ENCODE measurements around the gene CLDN3. TPM values are rescaled to one million over a fixed set of nuclear protein-coding genes. Genes with fewer than 3 reads are reported as not detected.
A peak's percentile ranks its signal among the peaks of the same experiment; 100 is the strongest.
"Not testable (repeated sequence)": the region's sequence is repeated elsewhere in the genome, so short reads cannot be mapped to it uniquely, and the experiment has no call there.

The CLDN3 gene
- total RNA-seq = not detected

- Mint-ChIP-seq H3K27me3 (ENCODE audit: low read depth) (peaks cover 68% of the 10 kb centered on the region), H3K27ac (no peak within 1 kb of the TSS), H3K4me3 (peak within 1 kb of the TSS; percentile 64 to 65), H3K9me3 (peaks cover 0 to 2% of the 10 kb centered on the region in 2 donors), H3K4me1 (ENCODE audit: low read depth) (peaks cover 18% of the 10 kb centered on the region), H3K36me3 (ENCODE audit: insufficient read depth in 2 of 2) (no peaks in the 10 kb centered on the region)
- DNase-seq = peak; percentile 13 to 17
- ATAC-seq (replicated peaks in 1 of 2) = peak; percentile 49 to 53
Observed at GRCh38 chr7:73770002-73770859, at the start of gene CLDN3. Gene CLDN3, minus strand, starts transcription at chr7:73770270. Its CDS starts 221 bp downstream, at chr7:73770049.

- Mint-ChIP-seq H3K27ac (no peak overlapping the region), H3K4me3 (no peak overlapping the region), H3K36me3 (ENCODE audit: insufficient read depth in 2 of 2) (no peaks in the 10 kb centered on the region), H3K4me1 (ENCODE audit: low read depth) (no peaks in the 10 kb centered on the region), H3K27me3 (ENCODE audit: low read depth) (no peaks in the 10 kb centered on the region), H3K9me3 (no peaks in the 10 kb centered on the region)
- no peak for DNase-seq
- ATAC-seq (replicated peaks in 1 of 2) = no peak
Observed at GRCh38 chr7:73817121-73817520, 47.1 kb upstream of the CLDN3 start.

- no peaks in the 10 kb centered on the region for H3K27me3 Mint-ChIP-seq (ENCODE audit: low read depth)
Observed at GRCh38 chr7:73815436-73815835, 45.4 kb upstream of the CLDN3 start.

GRCh38 chr7:73812996-73813395 is 42.9 kb upstream of the CLDN3 start:
- Mint-ChIP-seq H3K4me3 (no peak overlapping the region), H3K36me3 (ENCODE audit: insufficient read depth in 2 of 2) (no peaks in the 10 kb centered on the region), H3K27ac (no peak overlapping the region), H3K27me3 (ENCODE audit: low read depth) (no peaks in the 10 kb centered on the region), H3K9me3 (no peaks in the 10 kb centered on the region), H3K4me1 (ENCODE audit: low read depth) (no peaks in the 10 kb centered on the region)
- DNase-seq (no peak), ATAC-seq (replicated peaks in 1 of 2) (no peak)

More at GRCh38 chr7:73815436-73815835, 45.4 kb upstream of the CLDN3 start:
- no peak overlapping the region for H3K27ac Mint-ChIP-seq
- no peaks in the 10 kb centered on the region for H3K9me3 Mint-ChIP-seq
- no peak for DNase-seq
- no peak overlapping the region for H3K4me3 Mint-ChIP-seq
- no peaks in the 10 kb centered on the region for H3K36me3 Mint-ChIP-seq (ENCODE audit: insufficient read depth in 2 of 2)
- H3K4me1 Mint-ChIP-seq (ENCODE audit: low read depth) = no peaks in the 10 kb centered on the region
- ATAC-seq (replicated peaks in 1 of 2) = no peak

- Mint-ChIP-seq H3K36me3 (ENCODE audit: insufficient read depth in 2 of 2) (no peaks in the 10 kb centered on the region), H3K4me1 (ENCODE audit: low read depth) (no peaks in the 10 kb centered on the region), H3K27ac (no peak overlapping the region), H3K27me3 (ENCODE audit: low read depth) (no peaks in the 10 kb centered on the region), H3K4me3 (no peak overlapping the region), H3K9me3 (no peaks in the 10 kb centered on the region)
- ATAC-seq (replicated peaks in 1 of 2) = peak; percentile 83 to 84
- peak; percentile 61 to 67 for DNase-seq
Observed at GRCh38 chr7:73811760-73812168, 41.7 kb upstream of the CLDN3 start.

- Mint-ChIP-seq H3K4me1 (ENCODE audit: low read depth) (no peaks in the 10 kb centered on the region), H3K27ac (no peak overlapping the region), H3K27me3 (ENCODE audit: low read depth) (no peaks in the 10 kb centered on the region), H3K9me3 (no peaks in the 10 kb centered on the region), H3K4me3 (no peak overlapping the region), H3K36me3 (ENCODE audit: insufficient read depth in 2 of 2) (no peaks in the 10 kb centered on the region)
- ATAC-seq (replicated peaks in 1 of 2) (no peak), DNase-seq (no peak)
Observed at GRCh38 chr7:73810998-73811360, 40.9 kb upstream of the CLDN3 start.

GRCh38 chr7:73809467-73809951 is 39.4 kb upstream of the CLDN3 start:
- Mint-ChIP-seq H3K4me1 (ENCODE audit: low read depth) (no peaks in the 10 kb centered on the region), H3K9me3 (no peaks in the 10 kb centered on the region), H3K27me3 (ENCODE audit: low read depth) (no peaks in the 10 kb centered on the region), H3K27ac (no peak overlapping the region), H3K4me3 (no peak overlapping the region), H3K36me3 (ENCODE audit: insufficient read depth in 2 of 2) (no peaks in the 10 kb centered on the region)
- no peak for DNase-seq
- ATAC-seq (replicated peaks in 1 of 2) = no peak

GRCh38 chr7:73802459-73802858 is 32.4 kb upstream of the CLDN3 start:
- H3K27me3 Mint-ChIP-seq (ENCODE audit: low read depth) = peaks cover 6% of the 10 kb centered on the region
- ATAC-seq (replicated peaks in 1 of 2) = no peak
- H3K4me3 Mint-ChIP-seq = no peak overlapping the region
- no peaks in the 10 kb centered on the region for H3K36me3 Mint-ChIP-seq (ENCODE audit: insufficient read depth in 2 of 2)
- no peaks in the 10 kb centered on the region for H3K9me3 Mint-ChIP-seq
- H3K27ac Mint-ChIP-seq = no peak overlapping the region
- no peak for DNase-seq
- no peaks in the 10 kb centered on the region for H3K4me1 Mint-ChIP-seq (ENCODE audit: low read depth)

- Mint-ChIP-seq H3K36me3 (ENCODE audit: insufficient read depth in 2 of 2) (no peaks in the 10 kb centered on the region), H3K4me1 (ENCODE audit: low read depth) (no peaks in the 10 kb centered on the region), H3K4me3 (no peak overlapping the region), H3K27me3 (ENCODE audit: low read depth) (peaks cover 6% of the 10 kb centered on the region), H3K9me3 (no peaks in the 10 kb centered on the region), H3K27ac (no peak overlapping the region)
- ATAC-seq (replicated peaks in 1 of 2) (no peak), DNase-seq (no peak)
Observed at GRCh38 chr7:73801577-73801976, 31.5 kb upstream of the CLDN3 start.

- no peaks in the 10 kb centered on the region for H3K4me1 Mint-ChIP-seq (ENCODE audit: low read depth)
- H3K4me3 Mint-ChIP-seq = no peak overlapping the region
- no peak overlapping the region for H3K27ac Mint-ChIP-seq
- ATAC-seq (replicated peaks in 1 of 2) (no peak), DNase-seq (no peak)
- peaks cover 0 to 4% of the 10 kb centered on the region in 2 donors for H3K9me3 Mint-ChIP-seq
- peaks cover 6% of the 10 kb centered on the region for H3K27me3 Mint-ChIP-seq (ENCODE audit: low read depth)
- no peaks in the 10 kb centered on the region for H3K36me3 Mint-ChIP-seq (ENCODE audit: insufficient read depth in 2 of 2)
Observed at GRCh38 chr7:73799282-73800141, 29.4 kb upstream of the CLDN3 start.

GRCh38 chr7:73797176-73797575 is 27.1 kb upstream of the CLDN3 start:
- H3K9me3 Mint-ChIP-seq; H3K36me3 Mint-ChIP-seq (ENCODE audit: insufficient read depth in 2 of 2); ATAC-seq (replicated peaks in 1 of 2); H3K27me3 Mint-ChIP-seq (ENCODE audit: low read depth); H3K4me3 Mint-ChIP-seq; DNase-seq; H3K4me1 Mint-ChIP-seq (ENCODE audit: low read depth); H3K27ac Mint-ChIP-seq: not testable (repeated sequence)

- not testable (repeated sequence) for ATAC-seq (replicated peaks in 1 of 2); H3K36me3 Mint-ChIP-seq (ENCODE audit: insufficient read depth in 2 of 2)
Observed at GRCh38 chr7:73796656-73797055, 26.6 kb upstream of the CLDN3 start.

GRCh38 chr7:73795188-73795587 is 25.1 kb upstream of the CLDN3 start:
- not testable (repeated sequence) for H3K9me3 Mint-ChIP-seq; H3K4me1 Mint-ChIP-seq (ENCODE audit: low read depth); H3K4me3 Mint-ChIP-seq; H3K27me3 Mint-ChIP-seq (ENCODE audit: low read depth); DNase-seq; ATAC-seq (replicated peaks in 1 of 2); H3K27ac Mint-ChIP-seq; H3K36me3 Mint-ChIP-seq (ENCODE audit: insufficient read depth in 2 of 2)

More at GRCh38 chr7:73796656-73797055, 26.6 kb upstream of the CLDN3 start:
- not testable (repeated sequence) for DNase-seq; H3K4me3 Mint-ChIP-seq; H3K9me3 Mint-ChIP-seq; H3K27me3 Mint-ChIP-seq (ENCODE audit: low read depth); H3K27ac Mint-ChIP-seq; H3K4me1 Mint-ChIP-seq (ENCODE audit: low read depth)
